ENCODE results near the gene PHETA1.

Gene PHETA1

GRCh38 chr12:111322336-111323250 is 46.3 kb downstream of the PHETA1 start:
- DNase-seq (ENCODE audit: low read depth in 3 of 3) = no peak

- DNase-seq (ENCODE audit: low read depth in 3 of 3) = no peak
These were observed 47.6 kb downstream of the PHETA1 start for GRCh38 chr12:111321317-111321716.

GRCh38 chr12:111320258-111321050 is 48.4 kb downstream of the PHETA1 start:
- no peak for DNase-seq (ENCODE audit: low read depth in 3 of 3)

- DNase-seq (ENCODE audit: low read depth in 3 of 3) = no peak
These were observed 49.2 kb downstream of the PHETA1 start for GRCh38 chr12:111319600-111320257.

- DNase-seq (ENCODE audit: low read depth in 3 of 3) = no peak
These were observed 50.4 kb downstream of the PHETA1 start for GRCh38 chr12:111318450-111318849.

GRCh38 chr12:111316671-111317070 is 52.2 kb downstream of the PHETA1 start:
- no peak for DNase-seq (ENCODE audit: low read depth in 3 of 3)

- no peak for DNase-seq (ENCODE audit: low read depth in 3 of 3)
These were observed 53.8 kb downstream of the PHETA1 start for GRCh38 chr12:111314953-111315539.

- DNase-seq (ENCODE audit: low read depth in 3 of 3) = peak; percentile 47 to 65 (median 60)
These were observed 55.0 kb downstream of the PHETA1 start for GRCh38 chr12:111313833-111314259.

- no peak for DNase-seq (ENCODE audit: low read depth in 3 of 3)
These were observed 56.2 kb downstream of the PHETA1 start for GRCh38 chr12:111312708-111313107.

GRCh38 chr12:111312016-111312415 is 56.9 kb downstream of the PHETA1 start:
- DNase-seq (ENCODE audit: low read depth in 3 of 3) = no peak

GRCh38 chr12:111311011-111311410 is 57.9 kb downstream of the PHETA1 start:
- DNase-seq (ENCODE audit: low read depth in 3 of 3) = no peak
